ENCODE data around the gene CRYGN.

Gene CRYGN

GRCh38 chr7:151406886-151407583 is 32.9 kb downstream of the CRYGN start:
- no peak for DNase-seq (ENCODE audit: low read depth)

GRCh38 chr7:151406051-151406875 is 33.7 kb downstream of the CRYGN start:
- no peak for DNase-seq (ENCODE audit: low read depth)

- no peak for DNase-seq (ENCODE audit: low read depth)
Observed at GRCh38 chr7:151405588-151405987, 34.4 kb downstream of the CRYGN start.

- no peak for DNase-seq (ENCODE audit: low read depth)
Observed at GRCh38 chr7:151405056-151405455, 34.9 kb downstream of the CRYGN start.

GRCh38 chr7:151404216-151405011 is 35.5 kb downstream of the CRYGN start:
- DNase-seq (ENCODE audit: low read depth) = no peak

GRCh38 chr7:151403764-151404163 is 36.2 kb downstream of the CRYGN start:
- no peak for DNase-seq (ENCODE audit: low read depth)

GRCh38 chr7:151402029-151402835 is 37.7 kb downstream of the CRYGN start:
- no peak for DNase-seq (ENCODE audit: low read depth)

- peak; percentile 31 for DNase-seq (ENCODE audit: low read depth)
Observed at GRCh38 chr7:151400626-151401315, 39.2 kb downstream of the CRYGN start.

GRCh38 chr7:151399906-151400305 is 40.0 kb downstream of the CRYGN start:
- no peak for DNase-seq (ENCODE audit: low read depth)

- no peak for DNase-seq (ENCODE audit: low read depth)
Observed at GRCh38 chr7:151399305-151399601, 40.7 kb downstream of the CRYGN start.

GRCh38 chr7:151398446-151399304 is 41.3 kb downstream of the CRYGN start:
- no peak for DNase-seq (ENCODE audit: low read depth)

GRCh38 chr7:151397026-151397425 is 42.9 kb downstream of the CRYGN start:
- no peak for DNase-seq (ENCODE audit: low read depth)

- no peak for DNase-seq (ENCODE audit: low read depth)
Observed at GRCh38 chr7:151396328-151396970, 43.5 kb downstream of the CRYGN start.

- DNase-seq (ENCODE audit: low read depth) = no peak
Observed at GRCh38 chr7:151395036-151395367, 44.9 kb downstream of the CRYGN start.

- no peak for DNase-seq (ENCODE audit: low read depth)
Observed at GRCh38 chr7:151394076-151395035, 45.6 kb downstream of the CRYGN start.

- DNase-seq (ENCODE audit: low read depth) = no peak
Observed at GRCh38 chr7:151393031-151393977, 46.6 kb downstream of the CRYGN start.

- no peak for DNase-seq (ENCODE audit: low read depth)
Observed at GRCh38 chr7:151392426-151392825, 47.5 kb downstream of the CRYGN start.

GRCh38 chr7:151392002-151392401 is 47.9 kb downstream of the CRYGN start:
- no peak for DNase-seq (ENCODE audit: low read depth)

Measured in T-helper 22 cell (primary cell).